Hematopoietic multipotent progenitor cell (in vitro differentiated cells): ENCODE results near the gene CKS1B. TPM values are rescaled to one million over a fixed set of nuclear protein-coding genes. Genes with fewer than 3 reads are reported as not detected.

Source experiments
- DNase-seq, 3 donors: peaks; one replicate each; pipeline ENCODE4 v3.0.0-alpha.2; 2011 to 2015; ENCODE audit warnings: low read depth in 2 of 3, low spot score in 2 of 3
- total RNA-seq: library from RNA; depleted of rRNA; stranded (reverse); fragments of >200 nt; gene quantifications from one replicate; pipeline ENCODE4 v1.2.3, GENCODE V29; 2012

CKS1B gene
- total RNA-seq, 1 donor = 22.9 TPM

DNA sequence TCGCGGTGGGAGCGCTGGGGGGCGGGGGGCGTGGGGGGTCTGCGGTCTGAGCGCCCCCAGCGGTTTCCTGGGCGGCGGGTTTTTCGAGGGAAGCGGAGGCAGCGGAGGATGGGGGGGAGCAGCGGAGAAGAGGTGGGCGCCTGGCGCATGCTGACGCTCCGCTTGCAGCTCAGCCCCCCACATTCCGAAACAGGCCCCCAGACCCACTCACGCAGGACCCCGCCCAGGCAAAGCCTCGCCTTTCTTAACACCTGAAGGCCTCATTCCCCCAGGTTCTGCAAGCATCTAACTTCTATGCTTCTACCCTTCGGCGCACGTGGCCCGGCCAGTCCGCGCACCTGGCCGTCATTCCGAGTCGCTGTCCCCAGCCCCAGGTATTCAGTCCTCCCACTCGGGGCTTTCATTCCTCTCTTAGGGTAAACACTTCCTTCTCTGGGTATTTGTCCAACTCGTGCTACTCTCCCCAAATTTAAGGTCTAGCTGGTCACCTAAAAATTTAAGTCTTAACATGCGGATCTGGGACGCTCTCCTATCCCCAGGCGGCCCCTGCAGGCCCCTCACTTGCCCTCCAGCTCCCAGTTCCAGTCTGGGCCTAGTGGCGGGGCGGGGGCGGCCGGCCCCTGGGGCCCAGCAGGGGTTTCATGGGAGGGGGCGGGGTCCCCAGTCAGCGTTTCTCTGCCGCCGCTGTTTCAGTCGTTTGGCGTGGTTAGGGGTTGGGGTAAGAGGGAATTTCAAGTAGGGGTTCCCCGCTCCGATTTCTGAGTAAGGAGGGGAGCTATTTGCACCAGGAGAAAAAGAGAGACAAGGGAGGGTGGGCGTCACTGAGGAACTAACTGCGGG, 25.3 kb downstream of the CKS1B start:
- no peak for DNase-seq

DNA sequence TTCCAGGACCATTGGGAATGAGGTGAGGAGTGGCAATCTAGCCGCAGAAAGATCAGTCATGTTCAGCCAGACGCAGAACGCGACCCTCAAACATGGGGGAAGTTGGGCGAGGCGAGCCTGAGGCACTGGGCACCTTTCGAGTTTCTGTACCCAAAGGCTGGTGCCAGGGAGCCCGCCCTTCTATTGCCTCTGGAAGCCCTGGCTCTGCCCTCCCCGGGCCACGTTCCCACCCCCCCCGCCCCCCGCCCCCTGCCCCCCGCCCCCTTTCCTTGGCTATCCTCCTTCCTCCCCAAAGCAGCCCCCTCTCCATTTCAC, 25.9 kb downstream of the CKS1B start:
- DNase-seq = no peak

GRCh38 chr1:155000726-155001424, 26.4 kb downstream of the CKS1B start:
- peak in 2 of 3 donors; percentile 89 to 92 for DNase-seq

- DNase-seq = no peak
These were observed 26.9 kb downstream of the CKS1B start for GRCh38 chr1:155001425-155001674.

- peak; percentile 81 to 99 (median 98) for DNase-seq
These were observed 27.4 kb downstream of the CKS1B start for GRCh38 chr1:155001675-155002463.

DNA sequence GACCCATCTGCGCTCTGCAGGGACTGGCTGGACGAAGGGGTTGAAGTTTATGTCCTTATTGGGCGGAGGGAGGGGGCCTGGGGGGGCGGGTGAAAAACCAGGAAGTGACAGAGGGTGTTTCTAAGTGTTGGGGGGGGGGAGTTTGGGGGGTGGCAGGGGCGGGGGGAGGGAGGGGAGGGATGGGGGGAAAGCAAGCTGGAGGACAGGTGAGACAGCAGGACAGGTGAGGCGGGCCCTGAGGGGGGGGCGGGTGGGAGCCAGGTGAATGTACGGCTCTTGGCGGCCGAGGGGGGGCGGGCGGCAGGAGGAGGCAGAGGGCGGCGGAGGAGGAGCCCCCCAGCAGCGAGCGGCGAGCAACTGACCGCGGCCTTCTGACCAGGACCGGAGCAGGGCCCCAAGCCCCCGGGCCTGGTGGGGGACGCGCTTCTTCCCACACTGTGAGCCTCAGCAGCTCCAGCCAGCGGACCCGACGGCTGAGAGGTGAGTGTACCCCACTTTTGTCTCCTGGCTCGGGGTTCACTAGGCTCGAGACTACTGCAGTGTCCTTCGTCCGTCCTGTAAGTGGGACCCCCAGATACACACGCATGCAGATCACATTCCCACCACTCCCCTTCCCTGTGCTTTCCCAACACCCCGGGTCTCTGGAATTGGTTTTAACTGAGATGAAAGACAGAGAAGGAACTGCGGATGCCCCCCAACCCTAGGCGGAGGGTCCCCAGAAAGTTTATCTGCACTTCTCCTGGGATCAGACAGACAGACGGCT, 28.2 kb downstream of the CKS1B start, which contains the start of gene ZBTB7B:
Gene ZBTB7B (plus strand): TSS at position 339 of the 763 bp plus-strand sequence. CDS start 11,859 bp downstream, outside the sequence.
- DNase-seq = no peak

GRCh38 chr1:155003227-155003765, 28.8 kb downstream of the CKS1B start:
- no peak for DNase-seq

DNA sequence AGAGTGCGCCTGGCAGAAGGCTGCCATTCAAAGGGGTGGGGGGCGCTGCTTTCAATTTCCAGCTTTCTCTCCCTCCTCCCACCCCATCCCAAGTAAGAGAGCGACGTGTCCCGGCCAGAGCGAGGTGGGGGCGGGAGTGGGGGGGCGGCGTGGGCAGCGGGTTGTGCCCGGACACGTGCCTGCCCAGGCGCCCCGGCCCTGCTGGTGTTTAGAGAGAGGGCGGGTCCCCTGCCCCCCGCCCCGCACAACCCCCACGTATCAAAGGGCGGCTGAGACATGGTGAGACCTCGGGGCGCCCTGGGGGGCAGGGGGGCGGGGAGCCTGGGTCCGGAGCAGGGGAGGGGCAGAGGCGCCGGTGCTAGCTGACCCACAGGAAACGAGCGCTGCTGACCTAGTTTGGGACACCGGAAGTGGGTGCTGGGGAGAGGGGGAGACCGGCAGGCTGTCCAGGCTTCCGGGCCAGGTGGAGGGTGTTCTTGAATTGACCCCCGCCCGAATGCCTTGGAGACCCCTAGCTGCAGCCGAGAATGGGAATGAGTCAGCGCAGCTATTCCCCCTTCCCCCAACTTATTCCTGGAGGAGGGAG, 29.4 kb downstream of the CKS1B start:
- no peak for DNase-seq

GRCh38 chr1:155004352-155005075, 30.0 kb downstream of the CKS1B start:
- no peak for DNase-seq

- no peak for DNase-seq
These were observed 30.9 kb downstream of the CKS1B start for GRCh38 chr1:155005076-155006011.

GRCh38 chr1:155006601-155007101, 32.2 kb downstream of the CKS1B start:
- peak in 1 of 3 donors; percentile 61 for DNase-seq

GRCh38 chr1:155007251-155007828, 32.9 kb downstream of the CKS1B start:
- no peak for DNase-seq

- no peak for DNase-seq
These were observed 33.8 kb downstream of the CKS1B start for GRCh38 chr1:155008015-155008941.

- DNase-seq = no peak
These were observed 34.8 kb downstream of the CKS1B start for GRCh38 chr1:155009221-155009711.

DNA sequence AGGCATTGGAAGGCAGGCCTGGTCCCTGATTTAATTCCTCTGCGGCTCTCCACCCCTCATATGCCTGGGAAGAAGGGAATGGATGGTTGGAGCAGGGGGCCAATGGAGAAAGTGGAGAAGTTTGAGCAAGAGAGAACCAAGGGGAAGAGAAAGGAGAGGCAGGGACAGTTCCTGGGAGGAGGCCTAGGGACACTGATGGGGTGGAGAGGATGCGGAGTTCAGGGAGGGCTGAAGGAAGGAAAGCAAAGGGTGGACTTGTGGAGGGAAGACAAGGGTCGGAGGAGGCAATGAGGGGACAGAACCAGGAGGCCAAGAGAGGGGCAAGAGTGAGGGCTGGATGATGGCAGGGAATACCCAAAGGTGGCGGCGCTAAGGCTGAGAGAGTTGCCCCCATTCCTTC, 35.3 kb downstream of the CKS1B start:
- no peak for DNase-seq

GRCh38 chr1:155010211-155010918, 35.9 kb downstream of the CKS1B start:
- no peak for DNase-seq
